Nephron progenitor cell (in vitro differentiated cells): Measurements from ENCODE around the gene KCNQ1.
A peak's percentile ranks its signal among the peaks of the same experiment; 100 is the strongest.

Source experiments
- DNase-seq: peaks from one replicate; pipeline ENCODE4 v3.0.0; 2021
- H3K27ac Mint-ChIP-seq: 2 replicates; pipeline ENCODE4 v1.8.0; 2021; ENCODE audit warnings: mild to moderate bottlenecking, moderate library complexity, mixed read lengths
- H3K27me3 Mint-ChIP-seq: 2 replicates; pipeline ENCODE4 v1.8.0; 2021; ENCODE audit warnings: mild to moderate bottlenecking, low read depth, mixed read lengths; ENCODE audit not compliant: poor library complexity
- H3K36me3 Mint-ChIP-seq: 2 replicates; pipeline ENCODE4 v1.8.0; 2021; ENCODE audit warnings: low read depth, mixed read lengths
- H3K4me1 Mint-ChIP-seq: 2 replicates; pipeline ENCODE4 v1.8.0; 2021; ENCODE audit warnings: mixed read lengths
- H3K4me3 Mint-ChIP-seq: 2 replicates; pipeline ENCODE4 v1.8.0; 2021; ENCODE audit warnings: mild to moderate bottlenecking, moderate library complexity, mixed read lengths
- H3K9me3 Mint-ChIP-seq: 2 replicates; pipeline ENCODE4 v1.8.0; 2021; ENCODE audit warnings: mild to moderate bottlenecking, moderate library complexity, mixed read lengths
- TF ChIP-seq, protein P1 (sequence below): fragments of 200-600 bp; sonication (generic); IDR thresholded peaks from 2 replicates; pipeline ENCODE4 v1.5.0; 2021; ENCODE audit warnings: antibody characterized with exemption

Gene KCNQ1

DNA sequence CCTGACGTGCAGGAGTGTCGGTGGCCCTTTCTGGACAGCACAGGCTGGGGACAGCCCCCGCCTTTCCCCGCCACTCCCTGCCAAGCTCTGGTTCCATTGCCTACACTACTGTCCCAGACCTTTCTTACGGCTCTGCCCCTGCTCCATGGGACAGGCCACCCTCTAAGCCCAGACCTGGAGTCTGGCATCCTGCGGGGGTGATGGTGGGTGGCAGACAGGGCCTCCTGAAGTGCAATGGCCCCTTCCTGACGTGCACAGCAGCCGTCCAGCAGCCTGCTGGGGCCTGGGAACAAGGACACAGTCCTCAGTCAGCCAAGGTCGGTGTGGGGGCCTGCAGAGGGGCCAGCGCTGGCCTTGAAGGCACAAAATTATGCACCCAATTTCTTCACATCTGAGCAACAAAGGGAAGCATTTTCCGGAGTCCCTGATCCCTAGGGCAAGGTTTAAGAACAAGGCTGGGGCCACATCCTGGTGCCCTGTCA lies 334.7 kb downstream of the KCNQ1 start:
- no peak for DNase-seq
- TF ChIP-seq, protein P1, sequence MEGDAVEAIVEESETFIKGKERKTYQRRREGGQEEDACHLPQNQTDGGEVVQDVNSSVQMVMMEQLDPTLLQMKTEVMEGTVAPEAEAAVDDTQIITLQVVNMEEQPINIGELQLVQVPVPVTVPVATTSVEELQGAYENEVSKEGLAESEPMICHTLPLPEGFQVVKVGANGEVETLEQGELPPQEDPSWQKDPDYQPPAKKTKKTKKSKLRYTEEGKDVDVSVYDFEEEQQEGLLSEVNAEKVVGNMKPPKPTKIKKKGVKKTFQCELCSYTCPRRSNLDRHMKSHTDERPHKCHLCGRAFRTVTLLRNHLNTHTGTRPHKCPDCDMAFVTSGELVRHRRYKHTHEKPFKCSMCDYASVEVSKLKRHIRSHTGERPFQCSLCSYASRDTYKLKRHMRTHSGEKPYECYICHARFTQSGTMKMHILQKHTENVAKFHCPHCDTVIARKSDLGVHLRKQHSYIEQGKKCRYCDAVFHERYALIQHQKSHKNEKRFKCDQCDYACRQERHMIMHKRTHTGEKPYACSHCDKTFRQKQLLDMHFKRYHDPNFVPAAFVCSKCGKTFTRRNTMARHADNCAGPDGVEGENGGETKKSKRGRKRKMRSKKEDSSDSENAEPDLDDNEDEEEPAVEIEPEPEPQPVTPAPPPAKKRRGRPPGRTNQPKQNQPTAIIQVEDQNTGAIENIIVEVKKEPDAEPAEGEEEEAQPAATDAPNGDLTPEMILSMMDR, result no peak
- H3K4me1 Mint-ChIP-seq, result peaks cover 43% of the 10 kb centered on the region
- peaks cover 3% of the 10 kb centered on the region for H3K27me3 Mint-ChIP-seq
- no peak overlapping the region for H3K4me3 Mint-ChIP-seq
- H3K9me3 Mint-ChIP-seq, result peaks cover 3% of the 10 kb centered on the region
- no peak overlapping the region for H3K27ac Mint-ChIP-seq
- H3K36me3 Mint-ChIP-seq, result no peaks in the 10 kb centered on the region

DNA sequence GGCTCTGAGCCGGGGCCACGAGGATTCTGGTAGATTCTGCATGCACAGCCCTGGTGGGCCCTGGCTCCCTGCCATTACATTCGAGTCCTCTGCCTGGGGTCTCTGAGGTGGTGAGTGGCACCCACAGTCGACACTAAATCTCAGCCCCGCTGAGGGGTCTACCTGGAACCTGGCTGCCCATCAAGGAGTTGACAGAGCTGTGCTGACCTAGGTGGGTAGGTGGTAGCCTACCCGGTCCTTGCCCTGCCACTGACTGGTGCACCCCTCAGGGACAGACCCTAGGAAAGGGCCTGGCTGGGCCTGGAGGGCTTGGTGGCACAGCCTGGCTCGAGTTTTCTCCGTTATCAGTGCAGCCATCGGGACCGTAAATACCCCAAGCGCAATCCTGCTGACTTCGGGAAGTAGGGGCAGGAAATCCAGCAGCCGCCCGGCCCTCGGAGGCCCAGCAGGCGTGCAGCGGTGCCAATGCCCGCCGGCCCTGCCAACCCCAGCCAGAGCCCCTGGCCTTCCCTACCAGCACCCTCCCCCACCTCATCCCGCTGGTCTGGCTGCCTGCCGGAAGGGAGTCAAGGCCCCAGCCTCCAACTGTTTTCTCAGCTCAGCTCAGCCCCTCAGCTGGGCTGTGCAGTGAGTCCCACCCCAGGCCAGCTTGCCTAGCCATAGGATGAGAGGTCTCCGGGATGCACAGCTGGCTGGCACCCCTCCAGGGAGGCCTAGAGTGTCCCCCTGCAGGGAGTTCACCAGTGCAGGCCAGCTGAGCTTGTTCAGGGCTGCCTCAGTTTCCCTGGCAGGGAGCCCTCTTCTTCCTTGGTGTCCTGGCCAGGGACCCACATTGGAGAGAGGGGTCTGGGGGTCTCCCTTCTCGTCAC lies 335.4 kb downstream of the KCNQ1 start:
- H3K27ac Mint-ChIP-seq, result no peak overlapping the region
- H3K9me3 Mint-ChIP-seq, result peaks cover 9% of the 10 kb centered on the region
- H3K4me3 Mint-ChIP-seq, result no peak overlapping the region
- TF ChIP-seq, protein P1, result no peak
- DNase-seq, result no peak
- H3K27me3 Mint-ChIP-seq, result peaks cover 3% of the 10 kb centered on the region
- peaks cover 43% of the 10 kb centered on the region for H3K4me1 Mint-ChIP-seq
- H3K36me3 Mint-ChIP-seq, result no peaks in the 10 kb centered on the region

DNA sequence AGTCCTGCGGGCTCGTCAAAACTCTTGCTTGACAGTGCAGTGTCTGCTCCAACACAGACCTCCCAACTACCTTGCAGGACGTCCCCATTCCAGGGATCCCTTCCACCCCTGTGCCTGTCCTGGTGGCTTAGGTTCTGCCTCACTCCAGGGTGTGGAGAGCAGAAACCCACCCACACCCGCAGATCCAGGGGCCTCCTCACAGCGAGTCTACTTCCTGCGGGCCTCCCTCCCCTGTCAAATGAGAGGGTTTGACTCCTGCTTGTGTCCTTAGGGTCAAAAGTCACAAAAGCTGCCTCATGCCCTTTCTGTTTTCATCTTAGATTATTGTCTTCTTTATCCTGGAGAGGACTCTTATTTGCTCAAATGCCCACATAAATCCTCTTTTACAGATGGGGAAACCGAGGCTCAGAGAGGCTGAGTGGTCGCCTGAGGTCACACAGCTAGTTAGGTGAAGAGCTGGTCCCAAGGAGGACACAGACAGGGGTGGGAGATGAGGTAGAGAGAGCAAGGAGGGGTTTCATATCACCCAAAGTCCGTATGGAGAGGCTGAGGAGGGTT lies 336.1 kb downstream of the KCNQ1 start:
- no peaks in the 10 kb centered on the region for H3K36me3 Mint-ChIP-seq
- no peak overlapping the region for H3K4me3 Mint-ChIP-seq
- DNase-seq, result no peak

DNA sequence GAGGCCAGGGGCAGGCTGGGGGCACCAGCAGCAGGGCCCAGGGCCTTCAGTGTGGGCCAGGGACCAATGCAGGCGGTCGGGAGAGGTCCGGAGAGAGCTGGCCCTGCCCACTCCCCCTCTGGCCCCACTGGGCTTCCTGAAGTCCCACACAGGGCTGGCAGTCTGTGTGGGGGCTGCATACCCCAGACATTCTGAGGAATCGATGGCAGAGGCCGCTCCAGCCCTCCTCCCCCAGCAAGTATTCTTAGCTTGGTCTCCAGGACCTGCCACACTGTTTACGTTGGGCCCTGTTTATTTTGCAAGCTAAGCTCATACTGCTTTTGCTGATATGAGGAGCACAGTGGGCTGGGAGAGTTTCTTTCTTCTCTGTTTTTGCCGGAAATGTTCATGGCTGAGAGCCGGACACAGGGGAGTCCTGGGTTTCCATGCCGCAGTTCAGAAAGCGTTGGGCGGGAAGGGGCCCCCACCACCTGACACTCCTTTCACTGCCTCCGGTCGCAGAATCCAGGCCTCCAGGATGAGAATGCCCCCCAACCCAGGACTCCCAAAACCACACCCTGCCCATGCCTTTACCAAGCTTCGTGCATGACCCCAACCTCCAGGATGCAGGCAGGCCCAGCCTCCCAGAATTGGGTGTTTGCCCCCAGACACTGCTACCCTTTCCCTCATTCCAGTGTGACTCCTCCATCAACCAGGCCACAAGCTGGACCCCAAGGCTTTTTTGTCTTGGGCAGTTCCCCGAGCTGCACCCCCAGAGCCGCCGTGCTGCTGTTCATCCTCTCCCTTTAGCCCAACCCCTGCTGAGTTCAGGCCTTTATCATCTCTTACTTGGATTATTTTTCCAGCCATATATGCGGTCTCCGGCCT lies 336.8 kb downstream of the KCNQ1 start:
- Mint-ChIP-seq H3K4me3 (no peak overlapping the region), H3K4me1 (peaks cover 43% of the 10 kb centered on the region), H3K36me3 (peaks cover 6% of the 10 kb centered on the region), H3K27ac (peak overlapping the region; percentile 88), H3K9me3 (peaks cover 22% of the 10 kb centered on the region), H3K27me3 (peaks cover 6% of the 10 kb centered on the region)
- DNase-seq, result no peak
- TF ChIP-seq, protein P1, result no peak

More for the DNA sequence above, 336.1 kb downstream of the KCNQ1 start:
- peak overlapping the region; percentile 45 for H3K27ac Mint-ChIP-seq
- H3K27me3 Mint-ChIP-seq, result peaks cover 3% of the 10 kb centered on the region
- peaks cover 15% of the 10 kb centered on the region for H3K9me3 Mint-ChIP-seq
- TF ChIP-seq, protein P1, result no peak
- peaks cover 43% of the 10 kb centered on the region for H3K4me1 Mint-ChIP-seq

DNA sequence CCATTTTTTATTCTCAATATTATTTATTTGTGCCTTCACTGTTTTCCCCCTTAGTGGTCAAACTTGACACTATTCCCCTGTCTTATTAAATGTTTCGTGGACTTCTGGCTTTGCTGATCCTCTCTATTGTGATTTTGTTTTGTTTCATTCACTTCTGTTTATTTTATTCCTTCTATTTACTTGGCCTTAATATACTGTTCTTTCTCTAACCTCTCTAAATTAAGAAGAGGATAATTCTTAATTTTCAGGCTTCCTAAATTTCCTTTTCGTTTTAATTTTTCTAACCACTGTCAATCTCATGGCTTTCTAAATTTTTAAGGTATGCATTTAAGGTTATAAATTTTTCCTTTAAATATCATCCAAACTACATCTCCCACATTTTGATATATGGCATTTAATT lies 338.0 kb downstream of the KCNQ1 start:
- H3K4me1 Mint-ChIP-seq, result peaks cover 39% of the 10 kb centered on the region
- peaks cover 25% of the 10 kb centered on the region for H3K9me3 Mint-ChIP-seq
- H3K4me3 Mint-ChIP-seq, result no peak overlapping the region
- peaks cover 8% of the 10 kb centered on the region for H3K36me3 Mint-ChIP-seq
- TF ChIP-seq, protein P1, result no peak
- DNase-seq, result no peak
- peaks cover 9% of the 10 kb centered on the region for H3K27me3 Mint-ChIP-seq
- H3K27ac Mint-ChIP-seq, result no peak overlapping the region
